Kidney (tissue), 14 donors: Measurements from ENCODE around the gene MLLT3. TPM values are rescaled to one million over a fixed set of nuclear protein-coding genes. Genes with fewer than 3 reads are reported as not detected.
A peak's percentile ranks its signal among the peaks of the same experiment; 100 is the strongest.

ENCODE experiments used
- DNase-seq, 5 donors: peaks; one replicate each; pipeline ENCODE4 v3.0.0-alpha.2; 2013 to 2020
- FAIRE-seq: peaks from 2 replicates; lab custom pipeline; 2012; peaks lifted over from hg19 to GRCh38; lab: Jason Lieb, UNC
- H3K27ac ChIP-seq, 2 donors: one replicate each; pipeline ENCODE4 v1.7.0; 2013; ENCODE audit warnings: low read depth in 2 of 2, low read length in 2 of 2, inconsistent platforms in 1 of 2
- H3K27me3 ChIP-seq: one replicate; pipeline ENCODE4 v1.7.1; 2013; ENCODE audit warnings: low read length, inconsistent platforms; ENCODE audit not compliant: control insufficient read depth, insufficient read depth
- H3K36me3 ChIP-seq, 3 donors: one replicate each; pipeline versions ENCODE4 v1.7.0 to v1.7.1; 2013; ENCODE audit warnings: low read length in 3 of 3, control low read depth in 1 of 3, inconsistent platforms in 1 of 3; ENCODE audit not compliant: insufficient read depth in 3 of 3, control insufficient read depth in 2 of 3
- H3K4me1 ChIP-seq, 3 donors: one replicate each; pipeline versions ENCODE4 v1.7.0 to v1.7.1; 2013; ENCODE audit warnings: low read length in 3 of 3, inconsistent platforms in 1 of 3, low read depth in 1 of 3; ENCODE audit not compliant: control insufficient read depth in 2 of 3, insufficient read depth in 2 of 3
- H3K4me3 ChIP-seq, 3 donors: one replicate each; pipeline versions ENCODE4 v1.7.0 to v1.8.1; 2013; ENCODE audit warnings: low read length in 3 of 3, control low read depth in 1 of 3, inconsistent platforms in 1 of 3
- H3K9ac ChIP-seq, 3 donors: one replicate each; pipeline versions ENCODE4 v1.7.0 to v1.7.1; 2013; ENCODE audit warnings: low read length in 3 of 3, control low read depth in 1 of 3, inconsistent platforms in 1 of 3
- H3K9me3 ChIP-seq, 3 donors: one replicate each; pipeline versions ENCODE4 v1.7.0 to v1.7.1; 2013; ENCODE audit warnings: low read length in 3 of 3, control low read depth in 1 of 3, inconsistent platforms in 1 of 3; ENCODE audit not compliant: control insufficient read depth in 2 of 3, insufficient read depth in 1 of 3
- CTCF ChIP-seq: IDR thresholded peaks from 3 replicates; pipeline ENCODE4 v1.5.1; 2012; ENCODE audit warnings: mild to moderate bottlenecking, moderate library complexity, borderline replicate concordance; ENCODE audit not compliant: insufficient read depth; ENCODE audit errors: extremely low read depth
- intact Hi-C: fragments of 100-400 bp; cut with DNase I; formaldehyde crosslinking; loops from one replicate; pipeline ENCODE4 v1.11.1; 2022
- polyA plus RNA-seq: library from polyadenylated mRNA; stranded (reverse); fragments of 350-450 nt; fragmentation: Illumina TruSeq; extraction: RNeasy Lipid Tissue Mini Kit (QIAGEN cat#74804); gene quantifications from one replicate; pipeline ENCODE4 v1.2.3, GENCODE V29; 2014; ENCODE audit warnings: low read depth, low replicate concordance; ENCODE audit not compliant: insufficient read depth
- total RNA-seq: library from RNA; stranded (reverse); fragmentation: NEBNext Ultra II Directional; extraction: Animal tissue kit (Norgen Biotek cat#: 25700); gene quantifications from one replicate; pipeline ENCODE4 v1.2.1, GENCODE V29; 2021
- donor health status: control.
- donor health status: control.
- donor health status: control.
- donor health status: control.
- donor health status: control.
- donor health status: DM: yes; HTN: yes; CAD: no.
- donor health status: Normal renal cell carcinoma (clear cell type).

Gene MLLT3
- total and polyA plus RNA-seq, 2 donors from 2014 or later: 15.8 to 19.7 TPM

DNA sequence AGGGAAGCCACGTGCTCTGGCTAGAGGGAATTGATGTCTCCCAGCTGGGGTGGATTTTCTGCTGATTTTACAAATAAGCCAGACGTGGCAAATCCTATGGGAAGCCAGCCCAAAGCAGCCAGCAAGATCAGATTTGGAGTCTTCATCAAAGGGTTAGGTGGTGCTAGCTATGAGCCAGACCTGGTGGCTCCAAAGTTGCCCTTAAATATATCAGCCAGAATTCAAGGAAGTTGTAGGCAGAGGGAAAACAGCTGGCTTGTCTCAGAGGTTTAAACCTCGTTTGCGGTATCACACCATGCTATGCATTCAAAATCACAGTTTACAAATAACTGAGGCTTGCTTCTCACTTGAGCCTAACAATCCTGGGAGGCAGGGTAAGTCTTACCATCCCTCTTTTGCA, 313.2 kb downstream of the MLLT3 start:
- TF ChIP-seq CTCF: no peak
- Histone ChIP-seq H3K27me3 (no peaks in the 10 kb centered on the region), H3K4me3 (no peak overlapping the region), H3K27ac (no peak overlapping the region), H3K4me1 (no peaks in the 10 kb centered on the region), H3K9me3 (no peaks in the 10 kb centered on the region), H3K36me3 (no peaks in the 10 kb centered on the region), H3K9ac (no peak overlapping the region)
- FAIRE-seq: no peak
- DNase-seq: peak in 3 of 5 donors; percentile 37 to 74 (median 48)
- intact Hi-C loops: no loop called here

GRCh38 chr9:20307621-20308020, 314.7 kb downstream of the MLLT3 start:
- no peak for TF ChIP-seq CTCF
- DNase-seq (peak in 3 of 5 donors; percentile 39 to 69 (median 46)), FAIRE-seq (no peak)
- Histone ChIP-seq H3K36me3 (no peaks in the 10 kb centered on the region), H3K9me3 (no peaks in the 10 kb centered on the region), H3K4me1 (peaks cover 0 to 3% (median 0%) of the 10 kb centered on the region in 3 donors), H3K27me3 (no peaks in the 10 kb centered on the region), H3K9ac (no peak overlapping the region), H3K27ac (no peak overlapping the region), H3K4me3 (no peak overlapping the region)
- intact Hi-C loops: no loop called here

- DNase-seq (no peak), FAIRE-seq (no peak)
- Histone ChIP-seq H3K4me3 (no peak overlapping the region), H3K36me3 (no peaks in the 10 kb centered on the region), H3K27ac (no peak overlapping the region), H3K4me1 (peaks cover 0 to 3% (median 0%) of the 10 kb centered on the region in 3 donors), H3K27me3 (no peaks in the 10 kb centered on the region), H3K9ac (no peak overlapping the region), H3K9me3 (no peaks in the 10 kb centered on the region)
- no peak for TF ChIP-seq CTCF
- intact Hi-C loops: no loop called here
Observed at GRCh38 chr9:20305452-20305851, 316.8 kb downstream of the MLLT3 start.

DNA sequence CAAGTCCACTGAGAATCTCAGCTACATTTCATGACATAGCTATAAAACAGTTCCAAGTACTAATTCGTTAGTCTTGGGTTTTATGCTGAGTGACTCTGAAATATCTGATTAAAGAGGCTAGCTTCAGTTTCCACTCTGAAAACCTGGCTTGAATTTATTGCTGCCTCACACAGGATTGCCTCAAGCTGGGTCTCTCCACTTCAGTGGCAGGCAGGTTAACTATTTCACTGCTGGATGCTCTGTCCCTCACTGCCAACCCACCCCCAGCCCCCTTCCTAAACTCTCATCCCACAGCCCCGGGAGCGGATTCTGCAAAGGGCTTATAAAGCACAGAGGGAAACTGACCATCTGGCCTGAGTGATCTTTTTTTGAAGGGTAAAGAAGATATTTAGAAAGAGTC, 318.3 kb downstream of the MLLT3 start:
- intact Hi-C loops: no loop called here
- no peaks in the 10 kb centered on the region for H3K36me3 ChIP-seq
- DNase-seq (peak in 2 of 5 donors; percentile 54 to 61), FAIRE-seq (no peak)
- H3K9ac ChIP-seq: no peak overlapping the region
- H3K4me1 ChIP-seq: peaks cover 0 to 3% (median 0%) of the 10 kb centered on the region in 3 donors
- no peaks in the 10 kb centered on the region for H3K9me3 ChIP-seq
- H3K4me3 ChIP-seq: no peak overlapping the region
- H3K27me3 ChIP-seq: no peaks in the 10 kb centered on the region
- TF ChIP-seq CTCF: no peak
- no peak overlapping the region for H3K27ac ChIP-seq
